GM13977 (cell line): ENCODE data around the gene DNAH6.

ENCODE experiments used
- DNase-seq: peaks from one replicate; pipeline ENCODE4 v3.0.0; 2012; ENCODE audit warnings: low spot score
- CTCF ChIP-seq: IDR thresholded peaks from 2 replicates; pipeline ENCODE4 v1.5.1; 2012; ENCODE audit warnings: mild to moderate bottlenecking, control low read depth; ENCODE audit not compliant: insufficient read depth; ENCODE audit errors: extremely low read depth, missing control alignments
- in situ Hi-C: fragments of 300-500 bp; cut with MboI; formaldehyde crosslinking; loops from one replicate; pipeline ENCODE4 v1.12.0; 2022; ENCODE audit warnings: low sequenced_read_pairs, low pct_unique_long_range_greater_than_20kb, mixed read lengths, inconsistent platforms; ENCODE audit not compliant: unreplicated experiment

The DNAH6 gene

GRCh38 chr2:84697895-84698294 lies 181.6 kb downstream of the DNAH6 start:
- DNase-seq, result no peak
- in situ Hi-C loops, result no loop called here
- no peak for TF ChIP-seq CTCF

GRCh38 chr2:84700006-84700405 lies 183.7 kb downstream of the DNAH6 start:
- in situ Hi-C loops, result no loop called here
- TF ChIP-seq CTCF, result no peak
- DNase-seq, result no peak

GRCh38 chr2:84701880-84702279 lies 185.6 kb downstream of the DNAH6 start:
- DNase-seq, result no peak
- TF ChIP-seq CTCF, result no peak
- in situ Hi-C loops, result no loop called here

GRCh38 chr2:84702941-84703340 lies 186.6 kb downstream of the DNAH6 start:
- DNase-seq, result no peak
- no peak for TF ChIP-seq CTCF
- in situ Hi-C loops, result no loop called here

- in situ Hi-C loops, result no loop called here
These were observed 187.5 kb downstream of the DNAH6 start for GRCh38 chr2:84703831-84704230.

DNA sequence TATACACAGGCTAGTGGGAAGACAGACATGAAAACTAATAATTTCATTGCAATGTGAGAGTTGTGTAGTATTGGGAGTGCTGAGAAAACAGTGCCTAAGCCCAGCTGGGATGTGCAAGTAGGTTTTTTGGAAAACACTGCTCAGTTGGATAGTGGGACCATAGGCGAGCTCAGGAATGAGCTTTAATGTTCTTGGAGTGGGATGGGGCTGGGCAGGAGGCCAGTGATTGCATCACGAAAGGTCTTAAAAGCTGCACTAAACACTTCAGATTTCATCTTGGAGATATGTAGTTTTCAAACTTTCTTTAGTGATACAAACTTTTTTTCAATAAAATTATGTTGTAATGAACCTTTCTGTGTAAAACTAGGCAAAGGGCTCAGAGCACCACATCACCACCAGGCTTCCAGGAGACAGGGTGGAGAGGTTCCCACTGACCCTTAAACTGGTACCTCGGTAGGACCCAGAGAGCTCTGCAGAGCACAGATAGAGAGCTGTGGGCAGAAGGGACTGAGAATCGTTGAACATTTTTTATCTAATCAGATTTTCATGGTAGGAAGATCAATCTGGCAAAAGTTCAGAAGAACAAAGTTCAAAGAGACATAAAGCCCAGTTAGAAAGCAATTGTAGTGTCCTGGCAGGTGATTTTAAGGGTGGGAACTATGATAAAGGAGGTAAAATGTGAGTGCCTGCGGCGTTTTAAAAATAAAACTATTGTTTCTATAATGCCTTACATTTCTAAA lies 188.4 kb downstream of the DNAH6 start:
- TF ChIP-seq CTCF, result no peak
- in situ Hi-C loops, result no loop called here
- DNase-seq, result no peak

More at GRCh38 chr2:84703831-84704230, 187.5 kb downstream of the DNAH6 start:
- TF ChIP-seq CTCF, result no peak
- no peak for DNase-seq
